Upper lobe of left lung (tissue), 6 donors: ENCODE results near the gene BHLHE40. TPM values are rescaled to one million over a fixed set of nuclear protein-coding genes. Genes with fewer than 3 reads are reported as not detected.
A peak's percentile ranks its signal among the peaks of the same experiment; 100 is the strongest.

Experiments
- ATAC-seq, 2 donors: fragments of 200-7000 bp; cut with Tn5 transposase; one replicate each; pipeline ENCODE4 v1.9.1; 2022; ENCODE audit warnings: mild to moderate bottlenecking in 2 of 2, moderate library complexity in 2 of 2; ENCODE audit not compliant: low FRiP score in 2 of 2
- DNase-seq, 2 donors: peaks; one replicate each; pipeline ENCODE4 v3.0.0-alpha.2; 2019 to 2020
- H3K27ac ChIP-seq, 4 donors: fragments of 200-600 bp; sonication (generic); one replicate each; pipeline ENCODE4 v1.5.1; 2016 to 2019
- H3K27me3 ChIP-seq, 4 donors: fragments of 200-600 bp; sonication (generic); one replicate each; pipeline ENCODE4 v1.5.1; 2017 to 2019
- H3K36me3 ChIP-seq, 4 donors: fragments of 200-600 bp; sonication (generic); one replicate each; pipeline ENCODE4 v1.5.1; 2016 to 2019
- H3K4me1 ChIP-seq, 4 donors: fragments of 200-600 bp; sonication (generic); one replicate each; pipeline ENCODE4 v1.5.1; 2018 to 2019
- H3K4me3 ChIP-seq, 4 donors: fragments of 200-600 bp; sonication (generic); one replicate each; pipeline ENCODE4 v1.5.1; 2017 to 2019; ENCODE audit warnings: mild to moderate bottlenecking in 2 of 4, moderate library complexity in 1 of 4
- H3K9me3 ChIP-seq, 4 donors: fragments of 200-600 bp; sonication (generic); one replicate each; pipeline ENCODE4 v1.5.1; 2018 to 2019
- EP300 ChIP-seq, 4 donors: sonication (generic); formaldehyde crosslinking; IDR thresholded peaks; one replicate each; pipeline ENCODE4 v1.5.1; 2017; ENCODE audit warnings: antibody characterized with exemption in 4 of 4, control low read depth in 2 of 4
- POLR2A ChIP-seq, 4 donors: fragments of 450-650 bp; IDR thresholded peaks; one replicate each; pipeline ENCODE4 v1.5.1; 2016 to 2017; ENCODE audit warnings: antibody characterized with exemption in 4 of 4, mild to moderate bottlenecking in 2 of 4
- POLR2AphosphoS5 ChIP-seq, 2 donors: sonication (generic); formaldehyde crosslinking; IDR thresholded peaks; one replicate each; pipeline ENCODE4 v1.5.1; 2017; ENCODE audit warnings: antibody characterized with exemption in 2 of 2
- WGBS, 2 donors: methylation state at CpG; one replicate each; pipeline ENCODE4 v1.1.5; 2017 to 2018; 5-methylcytosine and 5-hydroxymethylcytosine counted together
- total RNA-seq, 6 donors: library from RNA; depleted of rRNA in 4 of 6; stranded (reverse); fragments of >200 nt in 4 of 6; gene quantifications; one replicate each; pipeline versions ENCODE4 v1.1.0 to v1.2.1, GENCODE V29; 2016 to 2021
- TF ChIP-seq, protein P1 (sequence below), 6 experiments: fragments of 450-650 bp in 4 of 6; fragments of 200-600 bp in 2 of 6; sonication (generic) in 2 of 6; IDR thresholded peaks; one replicate each; pipeline ENCODE4 v1.5.1; 2016 to 2019; ENCODE audit warnings: antibody characterized with exemption in 6 of 6
- donor health status: DM: no; HTN: no; CAD: no; lungs with moderate emphysema.
- donor health status: DM: no; HTN: yes; CAD: no; lungs with severe emphysema.

The BHLHE40 gene
- total RNA-seq, 6 donors from 2014 or later, result 58.7 to 129 (median 78.6) TPM

DNA sequence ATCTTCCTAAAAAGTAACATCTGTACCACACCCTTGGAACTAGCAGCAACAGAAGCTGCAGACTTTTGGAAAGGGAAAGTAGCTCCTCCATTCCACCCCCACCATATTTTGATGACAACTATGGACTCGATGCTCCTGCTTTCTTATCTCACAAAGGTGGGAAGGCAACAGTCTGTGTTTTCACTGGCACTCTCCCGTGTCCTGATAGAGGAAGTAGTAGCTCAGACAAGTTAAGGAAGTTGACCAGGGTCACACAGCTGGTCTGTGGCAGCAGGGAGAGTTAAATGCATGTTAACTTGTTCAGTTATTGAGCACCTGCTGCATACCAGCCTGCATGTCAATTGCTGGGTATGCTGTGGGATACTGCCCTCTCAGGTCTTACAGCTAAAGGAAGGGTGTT is 33.1 kb downstream of the BHLHE40 start:
- ATAC-seq (peak in 1 of 2 donors; percentile 23), DNase-seq (no peak)
- no peaks in the 10 kb centered on the region for H3K9me3 ChIP-seq
- peak overlapping the region in 2 of 4 donors; percentile 59 to 69 for H3K27ac ChIP-seq
- TF ChIP-seq EP300 (IDR thresholded peaks at IDR 0.05), result no peak
- no peak for TF ChIP-seq POLR2A (IDR thresholded peaks at IDR 0.05)
- TF ChIP-seq, protein P1, sequence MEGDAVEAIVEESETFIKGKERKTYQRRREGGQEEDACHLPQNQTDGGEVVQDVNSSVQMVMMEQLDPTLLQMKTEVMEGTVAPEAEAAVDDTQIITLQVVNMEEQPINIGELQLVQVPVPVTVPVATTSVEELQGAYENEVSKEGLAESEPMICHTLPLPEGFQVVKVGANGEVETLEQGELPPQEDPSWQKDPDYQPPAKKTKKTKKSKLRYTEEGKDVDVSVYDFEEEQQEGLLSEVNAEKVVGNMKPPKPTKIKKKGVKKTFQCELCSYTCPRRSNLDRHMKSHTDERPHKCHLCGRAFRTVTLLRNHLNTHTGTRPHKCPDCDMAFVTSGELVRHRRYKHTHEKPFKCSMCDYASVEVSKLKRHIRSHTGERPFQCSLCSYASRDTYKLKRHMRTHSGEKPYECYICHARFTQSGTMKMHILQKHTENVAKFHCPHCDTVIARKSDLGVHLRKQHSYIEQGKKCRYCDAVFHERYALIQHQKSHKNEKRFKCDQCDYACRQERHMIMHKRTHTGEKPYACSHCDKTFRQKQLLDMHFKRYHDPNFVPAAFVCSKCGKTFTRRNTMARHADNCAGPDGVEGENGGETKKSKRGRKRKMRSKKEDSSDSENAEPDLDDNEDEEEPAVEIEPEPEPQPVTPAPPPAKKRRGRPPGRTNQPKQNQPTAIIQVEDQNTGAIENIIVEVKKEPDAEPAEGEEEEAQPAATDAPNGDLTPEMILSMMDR (IDR thresholded peaks at IDR 0.05), result no peak
- TF ChIP-seq POLR2AphosphoS5 (IDR thresholded peaks at IDR 0.05), result no peak
- H3K36me3 ChIP-seq, result no peaks in the 10 kb centered on the region
- H3K4me1 ChIP-seq, result peaks cover 19 to 45% (median 21%) of the 10 kb centered on the region in 4 donors
- H3K4me3 ChIP-seq, result no peak overlapping the region
- WGBS, 2 donors, result 19 to 38% methylated on average over 2 of the region's 2 CpGs
- no peaks in the 10 kb centered on the region for H3K27me3 ChIP-seq

DNA sequence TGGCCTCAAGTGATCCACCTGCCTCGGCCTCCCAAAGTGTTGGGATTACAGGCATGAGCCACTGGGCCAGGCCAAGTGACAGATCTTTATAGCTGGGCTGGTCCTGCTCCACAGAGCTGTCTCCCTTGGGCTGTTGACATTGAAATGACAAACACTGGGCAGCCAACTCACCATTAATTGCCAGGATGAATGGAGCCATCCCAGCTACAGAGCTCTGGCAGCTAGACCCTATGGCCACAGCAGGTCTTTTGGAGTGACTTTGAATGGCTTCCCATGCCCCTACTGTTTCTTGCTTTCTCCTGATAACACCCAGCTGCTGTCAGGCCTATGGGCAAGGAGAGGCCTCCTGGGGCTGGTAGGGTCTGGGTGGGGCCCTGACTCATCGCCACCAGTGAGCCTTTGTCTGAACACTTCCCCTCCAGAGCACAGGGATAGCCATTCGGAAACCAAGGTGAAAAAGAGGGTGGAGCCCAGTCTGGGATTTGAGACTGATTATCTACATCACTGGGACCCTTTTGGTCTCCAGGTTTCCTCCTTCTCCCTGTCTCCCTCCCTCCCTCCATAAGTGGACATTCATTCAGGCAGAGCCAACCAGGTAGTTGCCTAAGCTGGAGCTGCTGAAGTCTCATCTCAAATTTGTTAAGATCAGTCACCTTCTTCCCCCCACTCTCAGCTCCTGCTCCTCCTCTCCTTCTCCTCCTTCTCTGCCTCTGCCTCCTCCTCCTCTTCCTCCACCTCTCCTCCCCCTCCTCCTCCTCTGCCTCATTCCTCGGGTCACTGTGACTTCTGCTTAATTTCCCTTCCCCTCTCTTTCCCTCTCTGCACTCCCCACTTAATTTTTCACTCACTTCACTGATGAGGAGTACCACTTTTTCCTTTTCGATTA is 34.0 kb downstream of the BHLHE40 start:
- H3K27me3 ChIP-seq, result no peaks in the 10 kb centered on the region
- H3K9me3 ChIP-seq, result no peaks in the 10 kb centered on the region
- WGBS, 2 donors, result 72 to 77% methylated on average over 5 of the region's 5 CpGs
- no peak overlapping the region for H3K4me3 ChIP-seq
- H3K4me1 ChIP-seq, result peaks cover 28 to 53% (median 29%) of the 10 kb centered on the region in 4 donors
- TF ChIP-seq EP300 (IDR thresholded peaks at IDR 0.05), result no peak
- TF ChIP-seq, protein P1 (IDR thresholded peaks at IDR 0.05), result no peak
- TF ChIP-seq POLR2A (IDR thresholded peaks at IDR 0.05), result no peak
- no peak for TF ChIP-seq POLR2AphosphoS5 (IDR thresholded peaks at IDR 0.05)
- no peak for ATAC-seq
- no peak overlapping the region for H3K27ac ChIP-seq
- peak in 1 of 2 donors; percentile 66 for DNase-seq
- no peaks in the 10 kb centered on the region for H3K36me3 ChIP-seq

DNA sequence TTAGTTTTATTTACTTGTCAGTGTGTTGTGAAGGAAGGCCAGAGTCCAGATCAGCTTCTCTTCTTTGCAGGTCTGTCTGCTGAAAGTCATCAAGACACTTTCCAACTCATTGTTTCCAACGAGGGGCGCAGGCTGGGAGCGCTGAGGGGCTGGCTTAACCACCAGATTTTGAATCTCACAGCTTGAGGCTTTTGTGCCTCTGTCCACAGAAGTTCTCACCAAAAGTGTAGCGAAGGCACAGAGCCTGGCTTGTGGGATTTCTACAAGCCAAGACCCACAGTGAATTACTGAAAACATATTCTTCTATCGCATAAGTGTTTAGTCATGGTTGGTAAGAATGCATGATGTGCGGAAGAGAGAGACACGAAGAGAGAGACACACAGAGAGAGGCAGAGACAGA is 35.2 kb downstream of the BHLHE40 start:
- 84 to 89% methylated on average over 6 to 7 of the region's 7 CpGs for WGBS, 2 donors
- H3K4me3 ChIP-seq, result no peak overlapping the region
- no peaks in the 10 kb centered on the region for H3K9me3 ChIP-seq
- peaks cover 28 to 57% (median 32%) of the 10 kb centered on the region in 4 donors for H3K4me1 ChIP-seq
- DNase-seq, result no peak
- no peak for ATAC-seq
- no peaks in the 10 kb centered on the region for H3K36me3 ChIP-seq
- no peaks in the 10 kb centered on the region for H3K27me3 ChIP-seq
- H3K27ac ChIP-seq, result no peak overlapping the region
- TF ChIP-seq POLR2A (IDR thresholded peaks at IDR 0.05), result no peak
- no peak for TF ChIP-seq POLR2AphosphoS5 (IDR thresholded peaks at IDR 0.05)
- TF ChIP-seq, protein P1 (IDR thresholded peaks at IDR 0.05), result no peak
- TF ChIP-seq EP300 (IDR thresholded peaks at IDR 0.05), result no peak

DNA sequence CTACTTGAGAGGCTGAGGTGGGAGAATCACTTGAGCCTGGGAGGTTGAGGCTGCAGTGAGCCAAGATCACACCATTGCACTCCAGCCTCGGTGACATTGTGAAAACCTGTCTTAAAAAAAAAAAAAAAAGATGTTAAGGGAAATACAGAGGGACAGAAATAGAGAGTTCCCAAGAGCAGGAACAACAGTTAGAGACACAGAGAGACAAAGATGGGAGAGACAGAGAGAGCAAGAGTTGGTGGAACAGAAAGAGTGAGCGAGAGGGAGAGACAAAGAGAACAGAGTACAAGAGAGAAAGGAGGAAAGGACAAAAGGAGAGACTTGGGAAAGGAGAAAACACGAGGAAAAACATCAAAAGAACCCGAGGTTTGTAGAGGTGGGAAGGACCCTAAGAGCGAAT is 35.8 kb downstream of the BHLHE40 start:
- TF ChIP-seq, protein P1 (IDR thresholded peaks at IDR 0.05), result no peak
- no peak for TF ChIP-seq POLR2AphosphoS5 (IDR thresholded peaks at IDR 0.05)
- TF ChIP-seq EP300 (IDR thresholded peaks at IDR 0.05), result no peak
- no peak for TF ChIP-seq POLR2A (IDR thresholded peaks at IDR 0.05)
- DNase-seq (no peak), ATAC-seq (no peak)
- WGBS, 2 donors, result 80 to 81% methylated on average over 5 of the region's 5 CpGs
- no peaks in the 10 kb centered on the region for H3K36me3 ChIP-seq
- H3K27ac ChIP-seq, result no peak overlapping the region
- H3K9me3 ChIP-seq, result no peaks in the 10 kb centered on the region
- no peak overlapping the region for H3K4me3 ChIP-seq
- peaks cover 30 to 57% (median 32%) of the 10 kb centered on the region in 4 donors for H3K4me1 ChIP-seq
- no peaks in the 10 kb centered on the region for H3K27me3 ChIP-seq
